HG02642 (cell line): ENCODE results near the gene GNG3.
"Not testable (repeated sequence)": the region's sequence is repeated elsewhere in the genome, so short reads cannot be mapped to it uniquely, and the experiment has no call there.

Experiments used
- ATAC-seq: cut with Tn5 transposase; IDR thresholded peaks from one replicate; pipeline ENCODE4 v1.9.1; 2021; ENCODE audit warnings: mild to moderate bottlenecking; ENCODE audit not compliant: unreplicated experiment, poor library complexity

Gene GNG3

DNA sequence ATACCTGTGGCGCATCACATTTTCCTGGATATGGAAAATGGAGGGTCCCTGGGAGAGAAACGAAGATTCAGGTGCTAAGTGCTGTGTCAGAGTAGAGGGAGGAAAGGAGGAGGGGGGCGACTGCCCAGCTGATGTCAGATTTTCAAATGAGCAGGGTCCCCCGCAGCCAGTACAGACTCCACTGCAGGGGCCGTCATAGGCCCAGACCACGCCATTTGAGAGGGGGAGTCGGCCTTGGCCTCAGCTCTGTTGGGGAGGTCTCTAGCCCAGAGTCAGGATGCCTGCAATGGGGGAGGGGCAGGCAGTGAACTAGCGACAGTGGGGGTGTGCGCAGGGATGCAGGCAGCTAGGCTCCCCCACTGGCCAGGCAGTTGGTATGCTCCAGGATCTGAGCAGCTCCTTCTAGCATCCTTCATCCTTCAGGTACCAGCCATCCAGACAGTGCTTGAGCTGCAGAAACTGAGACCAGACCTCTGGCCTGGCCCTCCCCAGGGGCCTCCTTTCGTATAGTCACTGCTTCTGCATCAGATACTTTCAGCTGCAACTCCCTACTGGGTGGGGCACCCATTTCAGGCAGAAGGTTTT is at the start of gene GNG3, which contains the start of gene BSCL2:
Gene GNG3, plus strand, starts transcription at position 400 of the 585 bp plus-strand sequence. CDS start 620 bp downstream, outside the sequence.
Gene BSCL2, minus strand, starts transcription at position 148 of the 585 bp plus-strand sequence. CDS start 229 bp downstream, outside the sequence.
- ATAC-seq: no peak

- peak; percentile 30 for ATAC-seq
Observed at GRCh38 chr11:62664405-62665074, 42.9 kb upstream of the GNG3 start.

GRCh38 chr11:62665075-62665598 is 42.3 kb upstream of the GNG3 start, which contains the start of the genes C11orf98 and CSKMT:
C11orf98 (minus strand) TSS chr11:62665210; CDS start chr11:62665169, 41 bp downstream.
CSKMT (plus strand) TSS chr11:62665312; CDS start chr11:62665880, 568 bp downstream.
- peak; percentile 87 for ATAC-seq

DNA sequence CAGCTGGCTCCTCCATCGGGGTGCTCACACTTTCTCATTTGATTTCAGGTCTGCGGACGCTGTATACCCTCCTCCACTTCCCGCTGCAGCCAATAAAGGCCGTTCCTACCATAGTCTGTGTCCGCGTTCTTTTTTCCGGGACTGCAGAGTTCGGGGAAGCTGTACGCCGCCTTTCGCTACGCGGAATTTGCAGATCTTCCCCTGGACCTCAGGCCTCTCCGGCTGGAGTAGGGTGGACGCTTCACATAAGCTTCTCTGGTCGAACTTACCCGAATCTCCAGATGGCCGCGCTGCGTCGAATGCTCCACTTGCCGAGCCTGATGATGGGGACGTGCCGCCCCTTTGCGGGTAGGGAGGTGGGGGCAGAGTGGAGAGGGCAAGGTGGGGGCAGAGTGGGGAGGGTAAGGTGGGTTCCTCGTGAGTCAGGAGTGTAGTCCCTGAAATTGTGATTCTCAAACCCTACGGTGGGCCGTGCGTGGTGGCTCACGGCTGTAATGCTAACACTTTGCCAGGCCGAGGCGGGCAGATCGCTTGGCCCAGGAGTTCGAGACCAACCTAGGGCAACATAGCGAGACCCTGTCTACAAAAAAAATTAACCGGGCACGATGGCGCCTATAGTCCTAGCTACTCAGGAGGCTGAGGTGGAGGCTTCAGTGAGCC is 41.7 kb upstream of the GNG3 start:
- ATAC-seq: peak; percentile 20

GRCh38 chr11:62666259-62666926 is 41.1 kb upstream of the GNG3 start:
- ATAC-seq: no peak

- ATAC-seq: no peak
Observed at GRCh38 chr11:62667460-62667859, 40.0 kb upstream of the GNG3 start.

- no peak for ATAC-seq
Observed at GRCh38 chr11:62669420-62670161, 37.9 kb upstream of the GNG3 start.

DNA sequence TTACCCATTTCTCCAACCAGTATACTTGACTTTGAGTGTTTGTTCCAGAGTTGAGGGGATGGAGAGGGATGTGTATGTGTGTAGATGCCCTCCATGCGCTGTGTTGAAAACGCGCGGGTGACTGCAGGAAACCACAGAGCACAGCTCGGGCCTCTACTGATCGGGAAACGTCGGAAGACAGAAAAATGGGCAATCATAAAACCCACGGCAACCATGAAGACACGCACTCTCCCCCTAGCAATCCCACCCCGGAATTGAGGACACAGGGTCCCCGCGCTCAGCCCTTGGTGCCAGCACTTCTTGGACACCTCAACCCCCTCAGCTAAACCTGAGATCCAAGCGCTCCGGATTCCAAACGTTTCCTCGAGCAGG is 36.3 kb upstream of the GNG3 start:
- ATAC-seq: peak; percentile 12

DNA sequence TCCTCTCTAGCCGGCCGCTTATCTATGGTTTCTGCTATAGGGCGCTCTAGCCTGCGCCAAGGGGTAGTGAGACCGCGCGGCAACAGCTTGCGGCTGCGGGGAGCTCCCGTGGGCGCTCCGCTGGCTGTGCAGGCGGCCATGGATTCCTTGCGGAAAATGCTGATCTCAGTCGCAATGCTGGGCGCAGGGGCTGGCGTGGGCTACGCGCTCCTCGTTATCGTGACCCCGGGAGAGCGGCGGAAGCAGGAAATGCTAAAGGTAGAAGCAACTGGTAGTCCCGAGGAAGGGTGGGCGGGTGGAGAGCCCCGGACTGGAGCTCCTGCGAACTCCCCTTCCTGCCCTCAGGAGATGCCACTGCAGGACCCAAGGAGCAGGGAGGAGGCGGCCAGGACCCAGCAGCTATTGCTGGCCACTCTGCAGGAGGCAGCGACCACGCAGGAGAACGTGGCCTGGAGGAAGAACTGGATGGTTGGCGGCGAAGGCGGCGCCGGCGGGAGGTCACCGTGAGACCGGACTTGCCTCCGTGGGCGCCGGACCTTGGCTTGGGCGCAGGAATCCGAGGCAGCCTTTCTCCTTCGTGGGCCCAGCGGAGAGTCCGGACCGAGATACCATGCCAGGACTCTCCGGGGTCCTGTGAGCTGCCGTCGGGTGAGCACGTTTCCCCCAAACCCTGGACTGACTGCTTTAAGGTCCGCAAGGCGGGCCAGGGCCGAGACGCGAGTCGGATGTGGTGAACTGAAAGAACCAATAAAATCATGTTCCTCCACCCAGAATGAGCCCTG is 35.7 kb upstream of the GNG3 start, which contains the start of the genes LBHD1 and UQCC3:
Gene LBHD1, minus strand, starts transcription at position 660 of the 782 bp plus-strand sequence. CDS start 2,236 bp downstream, outside the sequence.
Gene UQCC3, plus strand, starts transcription at position 66 of the 782 bp plus-strand sequence. Its CDS starts 73 bp downstream, at position 139.
- peak; percentile 61 for ATAC-seq

- no peak for ATAC-seq
Observed at GRCh38 chr11:62673196-62673525, 34.3 kb upstream of the GNG3 start.

GRCh38 chr11:62675415-62675814 is 32.1 kb upstream of the GNG3 start:
- ATAC-seq: not testable (repeated sequence)

- no peak for ATAC-seq
Observed at GRCh38 chr11:62676698-62677097, 30.8 kb upstream of the GNG3 start.

DNA sequence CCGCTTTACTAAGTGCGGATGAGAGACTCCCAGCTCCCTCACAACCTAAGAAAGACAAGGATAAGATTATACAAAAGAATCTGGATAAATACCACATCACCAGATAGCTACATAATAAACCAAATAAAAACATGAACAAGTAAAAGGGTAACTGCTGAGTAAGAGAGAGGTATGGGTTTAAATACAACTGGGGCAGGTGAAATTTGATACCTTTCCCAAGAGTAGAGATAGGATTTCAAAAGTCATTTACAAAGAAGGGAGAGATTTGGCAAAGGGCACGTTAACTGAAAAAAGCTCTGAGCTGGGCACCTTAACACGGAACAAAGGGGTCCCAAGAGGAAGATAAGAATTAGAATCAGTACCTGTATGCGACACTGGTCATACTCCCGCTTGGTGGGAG is 30.3 kb upstream of the GNG3 start:
- ATAC-seq: no peak

GRCh38 chr11:62677714-62678113 is 29.8 kb upstream of the GNG3 start:
- no peak for ATAC-seq

DNA sequence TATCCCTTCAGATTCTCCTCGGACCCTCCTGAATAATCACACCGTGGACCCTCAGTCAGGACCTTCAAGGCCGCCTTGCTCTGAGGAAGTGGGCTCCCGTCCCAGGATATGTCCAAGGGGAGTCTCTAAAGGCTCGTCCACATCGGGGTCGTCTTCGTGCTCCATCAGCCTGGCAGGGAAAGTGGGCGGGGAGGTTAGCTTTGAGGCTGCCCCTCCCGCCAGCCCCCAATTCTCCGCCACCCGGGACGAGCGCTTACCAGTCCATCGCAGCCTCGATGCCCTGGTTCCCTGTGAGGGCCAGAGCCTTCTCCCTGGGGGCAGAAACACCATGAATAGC is 29.1 kb upstream of the GNG3 start:
- ATAC-seq: no peak

- peak; percentile 60 for ATAC-seq
Observed at GRCh38 chr11:62678770-62679696, 28.4 kb upstream of the GNG3 start, which contains the start of gene UBXN1. UBXN1 (minus strand) TSS chr11:62679073; CDS start chr11:62678923, 150 bp downstream.

DNA sequence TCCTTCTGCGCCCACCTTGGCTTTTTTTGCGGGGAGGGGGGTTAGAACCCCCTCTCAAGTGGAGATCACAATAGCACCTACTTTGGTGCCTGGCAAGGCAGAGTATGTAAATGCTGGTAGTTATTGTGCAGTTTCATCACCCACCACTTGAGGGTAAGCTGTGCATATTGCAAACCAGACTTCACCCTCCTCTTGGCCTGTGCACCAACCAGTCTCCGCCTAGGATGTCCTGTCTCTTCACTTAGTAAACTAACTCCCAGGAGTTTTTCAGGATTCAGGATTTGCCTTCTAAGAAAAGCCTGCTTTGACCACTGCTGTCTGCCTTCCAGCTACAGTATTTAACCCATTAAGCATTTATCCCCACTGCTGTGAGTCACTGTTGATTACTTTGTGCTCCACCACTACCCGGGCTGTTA is 26.6 kb upstream of the GNG3 start:
- ATAC-seq: no peak

GRCh38 chr11:62682518-62682917 is 25.0 kb upstream of the GNG3 start:
- ATAC-seq: no peak
